K562 (cell line): Measurements from ENCODE around the gene TBC1D32. TPM values are rescaled to one million over a fixed set of nuclear protein-coding genes. Genes with fewer than 3 reads are reported as not detected.

ENCODE experiments used
- DDX20 ChIP-seq: fragments of 450-650 bp; IDR thresholded peaks from 2 replicates; pipeline ENCODE4 v1.6.1; 2016; ENCODE audit warnings: missing genetic modification characterization, low read depth, mild to moderate bottlenecking, missing compliant biosample characterization, moderate library complexity
- ESRRB ChIP-seq: fragments of 250-450 bp; sonication (Bioruptor Pico); IDR thresholded peaks from 2 replicates; pipeline ENCODE4 v1.5.0; 2020; ENCODE audit warnings: mild to moderate bottlenecking, moderate library complexity, borderline replicate concordance
- HINFP ChIP-seq: fragments of 450-650 bp; conservative IDR thresholded peaks from 2 replicates; pipeline ENCODE4 v1.6.1; 2016; ENCODE audit warnings: missing genetic modification characterization, low read depth, mild to moderate bottlenecking, control low read depth, missing compliant biosample characterization
- NCOA1 ChIP-seq: fragments of 450-650 bp; IDR thresholded peaks from 2 replicates; pipeline ENCODE4 v1.6.1; 2016; ENCODE audit warnings: low read depth
- NFE2 ChIP-seq: IDR thresholded peaks from 2 replicates; pipeline ENCODE4 v1.6.1; 2014; ENCODE audit warnings: antibody characterized with exemption, low read depth
- NR2C1 ChIP-seq, 2 experiments: fragments of 450-650 bp; IDR thresholded peaks; 2 replicates each; pipeline ENCODE4 v1.6.1; 2017; ENCODE audit warnings: mild to moderate bottlenecking in 2 of 2, antibody characterized with exemption in 1 of 2, inconsistent platforms in 1 of 2, missing compliant biosample characterization in 1 of 2, missing genetic modification characterization in 1 of 2
- PHF20 ChIP-seq: fragments of 450-650 bp; IDR thresholded peaks from 2 replicates; pipeline ENCODE4 v1.6.1; 2018; ENCODE audit not compliant: partially characterized antibody
- RBM25 ChIP-seq: fragments of 200-400 bp; formaldehyde crosslinking; IDR thresholded peaks from 2 replicates; pipeline ENCODE4 v1.6.1; 2018; ENCODE audit warnings: low read length, low read depth, moderate library complexity; ENCODE audit not compliant: severe bottlenecking
- SUPT5H ChIP-seq: fragments of 450-650 bp; IDR thresholded peaks from 2 replicates; pipeline ENCODE4 v1.6.1; 2016
- TBL1XR1 ChIP-seq, 2 experiments: IDR thresholded peaks; 2 replicates each; pipeline ENCODE4 v1.6.1; 2012; ENCODE audit warnings: improper control_type of control experiment in 2 of 2, low read length in 2 of 2, mild to moderate bottlenecking in 1 of 2
- TCF7L2 ChIP-seq: fragments of 150-350 bp; IDR thresholded peaks from 2 replicates; pipeline ENCODE4 v1.6.1; 2016; ENCODE audit warnings: low read depth, mild to moderate bottlenecking, low read length, moderate library complexity
- ZHX1 ChIP-seq: fragments of 150-350 bp; conservative IDR thresholded peaks from 2 replicates; pipeline ENCODE4 v1.6.1; 2014; ENCODE audit warnings: low read length
- ZNF232 ChIP-seq: sonication (generic); formaldehyde crosslinking; IDR thresholded peaks from 2 replicates; pipeline ENCODE4 v1.8.0; 2022; ENCODE audit warnings: mild to moderate bottlenecking, missing genetic modification reagents
- polyA plus RNA-seq, 8 experiments: library from polyadenylated mRNA; depleted of rRNA in 4 of 8; stranded (reverse) in 5 of 8; unstranded in 3 of 8; fragments of >200 nt; fragmentation: Nextera tagmentation in 2 of 8; fragmentation: Illumina TruSeq in 1 of 8; extraction: Ambion mirVana in 2 of 8; extraction: Trizol in 1 of 8; gene quantifications; 2 replicates each; pipeline versions ENCODE4 v1.2.1 to v1.2.3, GENCODE V29; 2011 to 2014; ENCODE audit warnings: inconsistent platforms in 1 of 8, missing spikeins in 1 of 8
- total RNA-seq, 7 experiments: library from RNA; depleted of rRNA in 6 of 7; stranded (reverse); fragments of >200 nt in 6 of 7; fragmentation: Illumina TruSeq in 2 of 7; extraction: Trizol in 2 of 7; gene quantifications; 2 replicates each; pipeline versions ENCODE4 v1.2.1 to v1.2.3, GENCODE V29; 2011 to 2021; ENCODE audit warnings: low replicate concordance in 1 of 7

The TBC1D32 gene
- total and polyA plus RNA-seq, 9 of the 15 experiments (the other 6 are each of a cell fraction or from before 2014, with no cell fraction given): 2.5 to 9.6 (median 3.9) TPM

GRCh38 chr6:121309768-121310469 lies 24.4 kb downstream of the TBC1D32 start (continued):
- TF ChIP-seq NFE2 (no peak), PHF20 (no peak), NCOA1 (no peak), ESRRB (CRISPR knock-in tag) (no peak), TCF7L2 (no peak), ZNF232 (no peak), NR2C1 (IDR thresholded peaks at IDR 0.05) (no peak), NR2C1 (tag; IDR thresholded peaks at IDR 0.05) (no peak), ZHX1 (no peak), SUPT5H (no peak), TBL1XR1 (IDR thresholded peaks at IDR 0.05; ENCODE audit: low read length in 2 of 2) (no peak), DDX20 (tag) (no peak), RBM25 (no peak), HINFP (tag) (no peak)
